Osteocyte (in vitro differentiated cells): ENCODE data around the gene MRPS6. TPM values are rescaled to one million over a fixed set of nuclear protein-coding genes. Genes with fewer than 3 reads are reported as not detected.

Experiments used
- DNase-seq: peaks from one replicate; pipeline ENCODE4 v3.0.0; 2021; ENCODE audit warnings: mixed read lengths; ENCODE audit not compliant: unreplicated experiment; ENCODE audit errors: extremely low spot score
- H3K27ac Mint-ChIP-seq: one replicate; pipeline ENCODE4 v1.8.0; 2021; ENCODE audit warnings: mild to moderate bottlenecking, mixed read lengths; ENCODE audit not compliant: unreplicated experiment
- H3K27me3 Mint-ChIP-seq: one replicate; pipeline ENCODE4 v1.8.0; 2021; ENCODE audit warnings: mixed read lengths; ENCODE audit not compliant: unreplicated experiment
- H3K36me3 Mint-ChIP-seq: one replicate; pipeline ENCODE4 v1.8.0; 2021; ENCODE audit warnings: mixed read lengths; ENCODE audit not compliant: unreplicated experiment
- H3K4me1 Mint-ChIP-seq: one replicate; pipeline ENCODE4 v1.8.0; 2021; ENCODE audit warnings: mixed read lengths; ENCODE audit not compliant: unreplicated experiment
- H3K4me3 Mint-ChIP-seq: one replicate; pipeline ENCODE4 v1.8.0; 2021; ENCODE audit warnings: mild to moderate bottlenecking, moderate library complexity, mixed read lengths; ENCODE audit not compliant: unreplicated experiment
- H3K9me3 Mint-ChIP-seq: one replicate; pipeline ENCODE4 v1.8.0; 2021; ENCODE audit warnings: mixed read lengths; ENCODE audit not compliant: unreplicated experiment
- total RNA-seq: library from RNA; stranded (reverse); gene quantifications from 2 replicates; pipeline ENCODE4 v1.2.1, GENCODE V29; 2021
- TF ChIP-seq, protein P1 (sequence below): fragments of 200-600 bp; sonication (generic); IDR thresholded peaks from 2 replicates; pipeline ENCODE4 v1.5.0; 2021; ENCODE audit warnings: antibody characterized with exemption, mild to moderate bottlenecking, moderate library complexity

The MRPS6 gene
- total RNA-seq, 1 donor from 2014 or later, result 124 TPM

- H3K4me1 Mint-ChIP-seq, result peaks cover 26% of the 10 kb centered on the region
- H3K36me3 Mint-ChIP-seq, result peaks cover 19% of the 10 kb centered on the region
- peaks cover 9% of the 10 kb centered on the region for H3K9me3 Mint-ChIP-seq
Measured at GRCh38 chr21:34152500-34152899, 79.1 kb downstream of the MRPS6 start.

GRCh38 chr21:34154878-34155277, 81.5 kb downstream of the MRPS6 start:
- Mint-ChIP-seq H3K27me3 (no peaks in the 10 kb centered on the region), H3K4me1 (peaks cover 16% of the 10 kb centered on the region), H3K4me3 (no peak overlapping the region), H3K36me3 (peaks cover 26% of the 10 kb centered on the region), H3K9me3 (peaks cover 11% of the 10 kb centered on the region), H3K27ac (no peak overlapping the region)
- DNase-seq, result no peak
- TF ChIP-seq, protein P1, sequence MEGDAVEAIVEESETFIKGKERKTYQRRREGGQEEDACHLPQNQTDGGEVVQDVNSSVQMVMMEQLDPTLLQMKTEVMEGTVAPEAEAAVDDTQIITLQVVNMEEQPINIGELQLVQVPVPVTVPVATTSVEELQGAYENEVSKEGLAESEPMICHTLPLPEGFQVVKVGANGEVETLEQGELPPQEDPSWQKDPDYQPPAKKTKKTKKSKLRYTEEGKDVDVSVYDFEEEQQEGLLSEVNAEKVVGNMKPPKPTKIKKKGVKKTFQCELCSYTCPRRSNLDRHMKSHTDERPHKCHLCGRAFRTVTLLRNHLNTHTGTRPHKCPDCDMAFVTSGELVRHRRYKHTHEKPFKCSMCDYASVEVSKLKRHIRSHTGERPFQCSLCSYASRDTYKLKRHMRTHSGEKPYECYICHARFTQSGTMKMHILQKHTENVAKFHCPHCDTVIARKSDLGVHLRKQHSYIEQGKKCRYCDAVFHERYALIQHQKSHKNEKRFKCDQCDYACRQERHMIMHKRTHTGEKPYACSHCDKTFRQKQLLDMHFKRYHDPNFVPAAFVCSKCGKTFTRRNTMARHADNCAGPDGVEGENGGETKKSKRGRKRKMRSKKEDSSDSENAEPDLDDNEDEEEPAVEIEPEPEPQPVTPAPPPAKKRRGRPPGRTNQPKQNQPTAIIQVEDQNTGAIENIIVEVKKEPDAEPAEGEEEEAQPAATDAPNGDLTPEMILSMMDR, result no peak

More at GRCh38 chr21:34152500-34152899, 79.1 kb downstream of the MRPS6 start:
- Mint-ChIP-seq H3K27ac (no peak overlapping the region), H3K4me3 (no peak overlapping the region), H3K27me3 (no peaks in the 10 kb centered on the region)
- no peak for DNase-seq
- TF ChIP-seq, protein P1, result no peak

DNA sequence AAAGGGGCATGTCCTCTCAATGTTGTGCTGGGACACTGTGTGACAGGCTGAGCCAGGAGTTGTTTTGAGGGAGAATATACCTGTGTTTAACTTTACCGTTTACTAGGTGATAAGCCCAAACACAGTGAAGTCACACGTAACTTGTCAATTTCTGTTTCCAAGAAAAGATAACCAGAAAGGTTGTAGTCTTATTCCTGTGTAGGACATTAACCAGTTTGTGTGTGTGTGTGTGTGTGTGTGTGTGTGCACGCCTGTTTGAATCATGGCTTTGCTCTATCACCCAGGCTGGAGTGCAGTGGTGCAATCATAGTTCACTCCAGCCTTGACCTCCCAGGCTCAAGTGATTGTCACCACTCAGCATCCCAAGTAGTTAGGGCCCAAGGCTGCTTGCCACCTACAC, 83.6 kb downstream of the MRPS6 start:
- no peak overlapping the region for H3K27ac Mint-ChIP-seq
- no peak for DNase-seq

GRCh38 chr21:34157521-34157920, 84.1 kb downstream of the MRPS6 start:
- Mint-ChIP-seq H3K36me3 (peaks cover 24% of the 10 kb centered on the region), H3K27ac (no peak overlapping the region), H3K9me3 (peaks cover 11% of the 10 kb centered on the region), H3K4me1 (peaks cover 15% of the 10 kb centered on the region), H3K27me3 (no peaks in the 10 kb centered on the region), H3K4me3 (no peak overlapping the region)
- TF ChIP-seq, protein P1, result no peak
- no peak for DNase-seq

More for the DNA sequence above, 83.6 kb downstream of the MRPS6 start:
- H3K9me3 Mint-ChIP-seq, result peaks cover 13% of the 10 kb centered on the region
- H3K4me3 Mint-ChIP-seq, result no peak overlapping the region
- H3K4me1 Mint-ChIP-seq, result peaks cover 16% of the 10 kb centered on the region
- H3K36me3 Mint-ChIP-seq, result peaks cover 27% of the 10 kb centered on the region
- TF ChIP-seq, protein P1, result no peak
- H3K27me3 Mint-ChIP-seq, result no peaks in the 10 kb centered on the region

GRCh38 chr21:34158866-34159835, 85.8 kb downstream of the MRPS6 start:
- Mint-ChIP-seq H3K36me3 (peaks cover 12% of the 10 kb centered on the region), H3K27me3 (no peaks in the 10 kb centered on the region), H3K4me3 (no peak overlapping the region), H3K4me1 (peaks cover 11% of the 10 kb centered on the region), H3K9me3 (peaks cover 11% of the 10 kb centered on the region), H3K27ac (no peak overlapping the region)
- TF ChIP-seq, protein P1, result no peak
- DNase-seq, result no peak
